GM21367 (cell line): Measurements from ENCODE around the gene HOXC5.

Source experiments
- ATAC-seq: cut with Tn5 transposase; IDR thresholded peaks from one replicate; pipeline ENCODE4 v1.9.1; 2021; ENCODE audit not compliant: unreplicated experiment

HOXC5 gene

DNA sequence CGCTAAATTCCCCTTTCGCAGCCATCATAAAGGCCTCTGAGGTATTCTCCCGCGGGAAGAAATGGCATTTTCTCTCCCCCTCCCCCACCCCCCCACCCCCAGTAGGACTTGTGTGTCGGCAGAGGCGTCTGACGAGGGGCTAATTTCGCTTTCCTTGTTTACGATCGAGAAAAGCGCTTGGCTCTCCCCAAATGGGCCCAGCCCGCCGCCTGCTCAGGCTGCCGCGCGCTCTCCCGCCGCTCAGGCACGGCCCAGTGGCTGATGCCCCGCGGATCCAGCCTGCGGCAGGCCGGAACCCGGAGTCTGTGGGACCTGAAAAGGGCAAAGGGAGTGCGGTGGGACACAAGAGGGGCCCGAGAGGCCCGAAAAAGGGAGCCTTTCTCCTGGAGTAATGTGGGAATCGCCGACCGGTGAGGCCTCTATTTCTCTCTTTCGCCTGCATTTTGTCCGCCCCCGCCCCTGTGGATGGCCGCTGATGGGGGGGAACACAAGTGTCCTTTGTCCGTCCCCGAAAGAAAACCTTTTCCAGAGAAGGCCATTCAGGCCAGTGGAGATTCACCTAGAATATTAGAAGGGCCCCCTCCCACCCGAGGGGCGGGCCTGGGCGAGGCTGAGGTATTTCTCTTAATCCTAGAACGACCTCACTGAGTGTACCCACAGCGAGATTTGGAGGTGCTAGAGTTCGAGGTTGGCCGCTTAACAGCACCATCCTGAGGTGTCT lies 13.6 kb upstream of the HOXC5 start:
- no peak for ATAC-seq

DNA sequence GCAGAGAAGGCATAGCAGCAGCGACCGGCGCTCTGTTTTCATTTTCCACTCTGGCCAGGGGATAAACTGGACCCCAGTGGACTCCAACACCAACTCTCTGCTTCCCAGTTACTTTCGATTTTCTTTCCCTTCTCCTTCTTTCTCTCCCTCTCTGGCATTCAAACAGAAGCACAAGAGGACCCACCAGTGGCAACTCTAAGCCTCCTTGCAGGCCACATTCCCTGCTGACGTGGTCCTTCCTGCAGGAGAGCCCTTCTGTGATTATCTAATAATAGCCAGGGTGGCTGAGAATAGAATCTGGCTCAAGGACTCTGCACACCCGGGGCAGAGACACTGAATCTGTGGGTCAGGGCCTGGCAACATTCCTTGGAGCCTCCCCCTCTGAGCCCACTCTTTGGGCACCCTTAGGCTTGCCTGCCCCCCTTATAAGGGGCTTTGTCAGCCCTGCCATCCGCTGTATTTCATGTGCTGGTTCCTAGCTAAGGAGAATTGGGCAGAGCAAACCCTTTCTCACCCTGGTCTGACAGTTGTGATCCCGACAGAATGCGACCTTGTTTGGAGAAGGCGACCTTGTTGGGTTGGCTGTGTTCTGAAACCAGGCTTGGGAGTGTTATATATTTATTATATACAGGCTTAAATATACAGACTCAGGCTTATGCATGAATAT lies 12.8 kb upstream of the HOXC5 start:
- no peak for ATAC-seq

DNA sequence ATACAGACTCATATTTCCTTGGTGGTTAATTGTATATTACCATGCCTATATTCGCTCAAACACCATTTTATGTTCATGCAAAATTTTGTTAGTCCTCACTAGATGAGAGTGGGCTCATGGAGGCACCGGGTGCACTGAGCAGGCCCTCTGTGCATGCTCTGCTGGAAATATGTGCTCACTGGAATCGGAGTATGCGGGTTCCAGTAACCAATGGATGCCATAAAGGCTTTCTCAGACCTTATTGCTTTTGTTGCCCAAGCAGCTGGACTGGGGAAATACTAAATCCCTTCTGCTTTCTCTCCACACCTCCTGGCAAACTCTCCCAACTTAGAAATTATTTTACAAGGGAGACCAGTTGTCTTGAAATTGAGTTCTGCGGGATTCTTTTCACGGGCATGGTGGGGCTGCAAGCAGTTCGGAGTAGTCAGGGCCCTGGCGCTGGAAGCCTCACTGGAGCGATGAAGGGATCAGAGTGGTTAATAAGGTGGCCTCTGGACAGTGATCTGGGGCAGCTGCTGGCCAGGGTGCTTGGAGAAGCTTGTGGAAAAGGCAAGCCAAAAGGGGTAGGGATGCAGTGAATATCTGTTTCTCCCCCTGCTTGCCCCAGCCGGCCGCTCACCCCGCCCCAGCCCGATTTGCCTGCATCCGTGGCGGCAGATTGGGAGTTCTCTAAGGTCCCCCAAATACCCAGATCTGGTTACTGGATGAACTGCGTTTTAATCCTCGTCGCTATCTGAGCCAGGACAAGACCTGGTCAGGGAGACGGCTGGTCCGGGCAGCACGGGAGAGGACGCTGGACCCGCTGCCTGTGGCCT lies 12.1 kb upstream of the HOXC5 start:
- ATAC-seq, result no peak

DNA sequence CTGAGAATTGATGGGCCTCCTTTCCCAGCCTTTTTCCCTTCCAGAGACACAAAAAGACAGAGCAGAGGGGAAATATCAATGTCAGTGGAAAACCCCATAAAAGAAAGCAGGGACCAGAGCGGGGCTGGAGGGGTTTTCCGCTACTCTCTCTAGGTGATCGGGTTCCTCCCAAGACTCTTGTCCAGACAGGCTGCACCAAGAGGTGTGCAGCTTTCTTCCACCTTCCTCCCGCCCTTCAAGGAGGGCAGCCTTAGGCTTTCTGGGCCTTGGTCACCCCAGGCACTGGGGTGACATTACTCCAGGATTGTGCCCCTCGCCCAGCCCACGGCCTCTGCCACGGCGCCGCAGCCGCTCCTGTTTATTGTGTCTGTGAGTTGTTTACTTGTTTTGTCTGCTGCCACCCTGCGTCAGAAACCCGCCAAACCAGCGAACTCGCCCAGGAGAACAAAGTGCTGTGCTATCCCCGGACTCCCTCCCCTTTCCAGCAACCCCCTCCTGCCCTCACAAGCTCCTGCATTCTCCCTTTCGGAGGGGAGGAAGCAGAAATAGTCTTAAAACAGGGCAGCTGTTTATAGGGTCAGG lies 11.3 kb upstream of the HOXC5 start:
- no peak for ATAC-seq

DNA sequence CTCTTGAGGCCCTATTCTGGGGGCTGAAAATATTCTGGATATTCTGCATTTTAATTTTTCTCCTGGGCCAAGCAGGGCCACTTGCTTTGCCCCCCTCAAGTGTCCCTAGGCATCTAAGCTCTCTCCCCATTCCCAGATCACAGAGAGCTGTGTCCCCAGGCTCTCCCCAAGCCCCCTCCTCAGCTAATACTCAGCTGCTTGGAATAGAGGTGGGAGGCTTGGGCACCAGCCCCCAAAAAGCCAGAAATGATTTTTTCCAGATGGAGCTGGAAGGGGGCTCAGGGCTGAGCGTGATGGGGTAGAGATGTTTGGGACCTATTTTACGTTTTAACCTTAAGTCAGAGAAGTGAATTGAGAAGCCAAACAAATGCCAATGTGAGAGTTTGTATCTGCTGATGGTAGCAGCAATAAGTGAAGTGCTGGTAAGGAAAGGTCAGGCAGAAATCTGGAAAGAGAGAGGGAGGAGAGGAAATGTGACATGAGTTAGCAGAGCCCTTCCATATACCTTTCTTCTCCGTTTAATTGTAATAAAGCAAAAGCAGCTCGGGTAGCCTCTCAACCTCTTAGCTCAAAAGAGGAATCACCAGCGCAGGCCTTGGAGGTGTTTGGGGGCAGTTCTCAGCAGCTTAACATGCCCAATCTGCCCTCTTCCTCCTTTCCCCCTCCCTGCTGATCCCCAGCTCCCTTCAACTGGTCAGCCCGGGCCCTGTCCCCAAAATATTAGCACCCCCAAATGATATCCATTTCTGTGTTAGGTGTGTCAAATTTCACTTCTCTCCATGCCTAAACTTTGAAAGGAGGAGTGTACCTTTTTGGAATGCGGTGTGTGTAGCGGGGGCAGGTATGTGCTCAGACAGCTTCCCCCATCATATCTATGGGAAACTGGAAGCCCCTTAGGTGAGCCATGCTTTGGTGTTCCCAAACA lies 9.6 kb upstream of the HOXC5 start:
- no peak for ATAC-seq

DNA sequence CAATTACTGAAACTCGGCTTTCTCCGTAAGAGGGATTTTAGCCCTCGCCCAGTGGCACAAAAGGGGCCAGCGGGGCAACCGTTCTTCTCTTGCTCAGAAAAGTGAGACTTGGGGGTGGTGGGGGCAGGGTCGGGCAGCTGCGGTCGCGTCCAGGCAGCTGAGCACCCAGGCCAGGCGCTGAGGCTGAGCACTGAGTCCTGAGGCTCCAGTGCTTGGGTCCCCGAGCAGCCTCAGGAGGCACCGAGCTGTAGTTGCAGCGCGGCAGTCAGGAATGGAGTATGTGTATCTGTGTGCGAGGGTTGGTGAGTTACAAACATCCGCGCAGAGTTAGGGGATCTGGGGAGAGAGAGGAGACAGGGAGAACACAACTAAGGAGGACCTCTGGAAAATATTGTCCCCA lies 8.7 kb upstream of the HOXC5 start:
- ATAC-seq, result no peak

DNA sequence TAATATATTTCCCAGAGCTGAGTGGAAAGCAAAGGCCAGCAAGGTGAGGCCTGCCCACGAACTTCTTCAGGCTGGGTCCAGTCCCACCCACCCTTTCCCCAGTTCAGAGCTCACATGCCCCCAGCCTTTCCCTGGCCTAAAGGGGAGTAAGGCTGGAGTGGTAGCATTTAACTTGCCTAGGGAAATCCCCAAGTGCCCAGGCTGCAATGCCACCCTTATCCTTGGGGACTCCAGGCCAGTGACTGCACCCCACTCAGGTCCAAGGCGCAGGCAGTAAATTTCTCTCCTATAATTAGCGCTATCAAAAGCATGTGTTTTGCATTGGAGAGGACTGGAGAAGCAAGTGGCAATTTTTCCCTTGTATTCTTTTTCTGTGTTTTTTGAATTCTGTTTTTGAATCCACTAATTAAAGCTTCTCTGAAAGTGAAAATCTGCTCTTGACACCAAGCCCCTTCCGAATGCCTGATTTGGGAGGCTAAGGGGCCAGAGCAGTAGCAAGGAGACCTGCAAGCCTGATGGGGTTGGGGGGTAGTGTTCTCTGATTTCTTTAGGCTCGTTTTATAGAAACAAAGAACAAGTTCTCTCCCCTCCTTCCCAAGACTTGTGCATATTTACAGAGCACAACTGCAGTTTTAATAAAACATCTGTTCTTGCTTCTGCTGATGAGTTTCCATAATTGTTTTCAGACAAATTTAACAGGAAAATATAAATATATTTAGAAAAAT lies 8.1 kb upstream of the HOXC5 start:
- ATAC-seq, result no peak

DNA sequence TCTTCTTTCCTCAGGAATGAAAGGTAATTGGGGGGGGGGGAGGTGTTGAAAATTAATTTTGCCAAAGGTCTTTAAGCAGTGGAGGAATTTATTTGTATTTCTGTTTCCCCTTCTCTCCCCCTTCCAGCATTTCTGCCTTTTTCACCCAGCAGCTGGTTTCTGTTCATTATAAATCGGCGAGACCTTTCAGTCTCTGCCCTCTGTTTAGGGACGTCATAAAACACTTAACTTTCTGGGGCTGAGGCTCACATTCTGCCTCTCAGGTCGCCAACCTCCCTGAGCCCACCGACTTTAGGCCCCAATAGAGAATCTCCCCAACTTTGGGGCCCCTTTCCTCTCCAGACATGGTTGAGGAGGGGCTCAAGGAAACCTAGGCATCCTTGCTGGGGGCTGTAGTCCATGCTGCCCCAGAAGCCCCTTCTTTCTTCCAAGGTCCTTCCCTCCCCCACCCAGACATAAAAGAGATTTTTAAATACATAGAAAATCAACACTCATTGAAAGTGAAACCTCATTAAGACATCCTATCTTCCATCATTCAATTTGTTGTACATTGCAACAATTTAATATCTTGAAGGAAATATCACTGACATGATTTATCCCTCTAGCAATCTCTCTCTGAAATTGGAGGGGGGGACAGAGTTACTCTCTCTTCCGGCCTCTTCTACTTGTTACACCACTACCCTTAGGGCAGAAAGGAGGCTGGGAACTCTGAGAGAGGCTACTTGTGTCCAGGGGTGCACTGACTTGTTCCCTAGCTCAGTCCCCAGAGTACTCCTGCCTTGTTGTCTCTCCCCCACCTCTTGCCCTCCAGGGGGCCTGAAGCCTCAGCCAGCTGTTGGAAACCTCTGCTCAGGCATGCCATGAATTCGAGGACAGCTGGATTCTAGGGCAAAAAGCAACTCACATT lies 7.1 kb upstream of the HOXC5 start:
- no peak for ATAC-seq

DNA sequence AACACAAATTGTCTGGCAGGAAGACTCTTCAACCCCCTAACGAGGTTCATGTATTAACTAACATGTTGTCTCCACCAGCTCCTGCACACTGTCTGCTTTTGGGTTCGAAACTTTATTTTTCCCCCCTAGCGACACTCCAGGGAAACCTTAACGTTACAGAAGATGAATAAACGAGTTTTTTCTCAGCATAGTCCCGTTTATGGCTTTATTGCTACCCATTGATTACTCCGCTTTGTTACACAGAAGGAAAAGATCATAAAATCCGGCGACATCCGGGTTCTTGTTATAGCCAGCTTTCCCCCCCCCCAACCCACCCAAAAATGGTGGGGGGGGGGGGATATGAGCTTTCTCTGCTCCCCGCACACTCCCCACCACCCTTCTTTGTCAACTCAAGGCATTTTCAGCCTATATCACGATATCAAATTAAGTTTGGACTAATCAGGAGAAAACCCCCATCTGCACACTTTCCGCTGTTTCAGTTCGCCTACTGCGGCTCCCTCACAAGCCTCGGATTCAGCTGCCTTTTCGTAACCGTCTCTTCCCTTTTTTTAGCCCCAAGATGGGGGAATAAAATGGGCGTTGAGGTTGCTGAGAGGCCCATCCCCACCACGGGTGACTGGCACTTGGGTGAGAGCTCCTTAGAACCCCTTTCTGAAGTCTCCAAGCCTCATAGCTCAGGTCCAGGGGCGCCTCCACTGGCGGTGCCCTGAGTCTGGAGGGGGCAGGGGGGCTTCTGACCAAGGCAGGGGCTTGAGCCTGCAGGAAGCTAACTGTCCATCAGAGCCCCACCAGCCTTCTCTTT lies 6.0 kb upstream of the HOXC5 start:
- no peak for ATAC-seq

DNA sequence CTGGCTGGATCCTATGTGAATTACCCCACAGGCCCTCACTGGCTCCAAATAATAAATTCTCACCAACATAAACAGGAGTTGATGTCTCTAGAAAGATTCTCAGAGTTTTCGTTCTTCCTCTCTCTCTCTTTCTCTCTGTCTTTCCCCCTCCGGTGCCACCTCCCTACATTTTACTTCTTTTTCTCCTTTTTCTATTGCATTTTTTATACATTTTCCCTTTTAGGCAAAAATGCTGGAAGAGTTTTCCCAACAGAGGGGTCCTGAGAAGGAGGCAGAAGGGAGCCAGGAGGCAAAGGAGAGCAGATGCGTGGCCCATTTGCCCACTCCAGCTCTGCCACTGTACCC lies 5.4 kb upstream of the HOXC5 start:
- no peak for ATAC-seq

DNA sequence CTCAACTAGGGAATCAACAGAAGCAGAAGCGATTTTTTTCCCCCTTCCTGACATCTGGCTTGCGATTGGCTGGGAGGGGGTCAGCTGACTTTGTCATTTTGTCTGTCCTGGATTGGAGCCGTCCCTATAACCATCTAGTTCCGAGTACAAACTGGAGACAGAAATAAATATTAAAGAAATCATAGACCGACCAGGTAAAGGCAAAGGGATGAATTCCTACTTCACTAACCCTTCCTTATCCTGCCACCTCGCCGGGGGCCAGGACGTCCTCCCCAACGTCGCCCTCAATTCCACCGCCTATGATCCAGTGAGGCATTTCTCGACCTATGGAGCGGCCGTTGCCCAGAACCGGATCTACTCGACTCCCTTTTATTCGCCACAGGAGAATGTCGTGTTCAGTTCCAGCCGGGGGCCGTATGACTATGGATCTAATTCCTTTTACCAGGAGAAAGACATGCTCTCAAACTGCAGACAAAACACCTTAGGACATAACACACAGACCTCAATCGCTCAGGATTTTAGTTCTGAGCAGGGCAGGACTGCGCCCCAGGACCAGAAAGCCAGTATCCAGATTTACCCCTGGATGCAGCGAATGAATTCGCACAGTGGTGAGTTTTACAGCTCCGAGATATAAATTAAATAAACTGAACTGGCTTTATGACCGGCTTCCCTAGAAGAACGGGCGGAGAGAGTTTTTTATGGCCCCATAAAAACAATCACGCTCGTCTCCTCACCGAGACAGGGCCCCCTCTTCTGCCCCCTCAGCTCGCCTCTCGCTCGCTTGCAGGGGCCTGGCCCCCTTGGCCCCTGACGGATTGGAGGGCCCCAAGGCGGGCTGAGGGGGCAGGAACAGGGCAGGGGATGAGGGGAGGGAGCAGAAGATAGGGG lies 4.3 kb upstream of the HOXC5 start, which contains the start of gene HOXC6:
HOXC6 (plus strand) TSS at position 127 of the 888 bp plus-strand sequence; CDS start at position 209, 82 bp downstream.
- ATAC-seq, result no peak

DNA sequence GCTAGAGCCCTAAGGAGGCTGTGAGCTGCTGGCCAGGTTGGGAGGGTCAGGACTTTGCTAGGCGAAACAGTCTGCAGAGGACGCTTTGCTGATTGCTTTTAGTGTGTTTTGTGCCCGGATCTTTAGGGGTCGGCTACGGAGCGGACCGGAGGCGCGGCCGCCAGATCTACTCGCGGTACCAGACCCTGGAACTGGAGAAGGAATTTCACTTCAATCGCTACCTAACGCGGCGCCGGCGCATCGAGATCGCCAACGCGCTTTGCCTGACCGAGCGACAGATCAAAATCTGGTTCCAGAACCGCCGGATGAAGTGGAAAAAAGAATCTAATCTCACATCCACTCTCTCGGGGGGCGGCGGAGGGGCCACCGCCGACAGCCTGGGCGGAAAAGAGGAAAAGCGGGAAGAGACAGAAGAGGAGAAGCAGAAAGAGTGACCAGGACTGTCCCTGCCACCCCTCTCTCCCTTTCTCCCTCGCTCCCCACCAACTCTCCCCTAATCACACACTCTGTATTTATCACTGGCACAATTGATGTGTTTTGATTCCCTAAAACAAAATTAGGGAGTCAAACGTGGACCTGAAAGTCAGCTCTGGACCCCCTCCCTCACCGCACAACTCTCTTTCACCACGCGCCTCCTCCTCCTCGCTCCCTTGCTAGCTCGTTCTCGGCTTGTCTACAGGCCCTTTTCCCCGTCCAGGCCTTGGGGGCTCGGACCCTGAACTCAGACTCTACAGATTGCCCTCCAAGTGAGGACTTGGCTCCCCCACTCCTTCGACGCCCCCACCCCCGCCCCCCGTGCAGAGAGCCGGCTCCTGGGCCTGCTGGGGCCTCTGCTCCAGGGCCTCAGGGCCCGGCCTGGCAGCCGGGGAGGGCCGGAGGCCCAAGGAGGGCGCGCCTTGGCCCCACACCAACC lies 3.1 kb upstream of the HOXC5 start:
- no peak for ATAC-seq

DNA sequence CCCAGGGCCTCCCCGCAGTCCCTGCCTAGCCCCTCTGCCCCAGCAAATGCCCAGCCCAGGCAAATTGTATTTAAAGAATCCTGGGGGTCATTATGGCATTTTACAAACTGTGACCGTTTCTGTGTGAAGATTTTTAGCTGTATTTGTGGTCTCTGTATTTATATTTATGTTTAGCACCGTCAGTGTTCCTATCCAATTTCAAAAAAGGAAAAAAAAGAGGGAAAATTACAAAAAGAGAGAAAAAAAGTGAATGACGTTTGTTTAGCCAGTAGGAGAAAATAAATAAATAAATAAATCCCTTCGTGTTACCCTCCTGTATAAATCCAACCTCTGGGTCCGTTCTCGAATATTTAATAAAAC lies 2.4 kb upstream of the HOXC5 start:
- no peak for ATAC-seq

DNA sequence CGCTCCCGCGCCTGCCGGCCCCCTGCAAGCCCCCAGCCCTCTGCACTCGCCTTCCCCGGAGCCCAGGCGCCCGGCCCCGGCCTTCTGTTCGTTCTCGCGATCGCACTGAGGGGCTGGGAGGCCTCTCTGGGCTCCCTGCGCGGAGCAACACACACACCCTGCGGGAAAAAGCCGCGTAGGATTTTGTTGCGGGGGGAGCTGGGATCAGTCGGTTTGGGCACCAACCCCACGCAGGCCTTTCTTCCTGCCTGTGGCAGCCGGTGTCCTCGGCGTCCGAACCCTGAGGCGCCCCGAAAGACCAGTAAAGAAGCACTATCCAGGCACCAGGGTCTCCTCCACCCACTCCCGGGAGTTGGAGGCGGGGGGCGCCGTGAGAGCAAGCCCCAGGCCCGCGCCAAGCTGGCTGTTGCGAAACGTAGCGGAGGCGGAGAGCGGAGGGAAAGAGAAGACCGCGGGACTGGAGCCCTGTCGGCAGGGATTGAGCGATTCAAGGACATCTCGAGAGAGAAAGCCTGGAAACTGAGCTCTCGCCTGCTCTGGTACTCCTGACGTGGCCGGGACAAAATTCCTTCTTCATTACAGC lies 1.9 kb upstream of the HOXC5 start:
- no peak for ATAC-seq

DNA sequence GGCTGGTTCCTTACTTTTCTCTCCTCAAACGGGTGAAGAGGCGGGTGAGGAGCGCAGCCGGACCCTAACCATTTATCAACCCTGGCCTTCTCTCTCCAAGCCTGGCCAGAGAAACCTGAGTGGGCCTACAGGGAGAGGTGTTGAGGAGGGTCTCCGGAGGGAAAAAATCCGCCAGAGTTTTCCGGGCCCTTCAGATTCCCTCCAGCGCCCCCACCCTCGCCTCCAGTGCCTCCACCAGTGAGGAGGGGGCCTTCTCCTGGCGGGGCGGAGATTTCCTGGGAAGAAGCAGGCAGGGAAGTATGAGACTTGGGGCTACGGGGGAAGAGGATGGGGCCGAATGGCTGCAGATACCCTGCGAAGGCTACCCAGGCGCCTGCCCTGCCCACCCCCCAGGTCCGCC lies 1.4 kb upstream of the HOXC5 start:
- ATAC-seq, result no peak
